Kidney tubule cell (primary cell): ENCODE measurements around the gene BBX.
A peak's percentile ranks its signal among the peaks of the same experiment; 100 is the strongest.

ENCODE experiments used
- DNase-seq: peaks from one replicate; pipeline ENCODE4 v3.0.0-alpha.2; 2018; ENCODE audit warnings: low spot score

The BBX gene

GRCh38 chr3:107522510-107523288, at the start of gene BBX:
Gene BBX (plus strand): TSS chr3:107522962. CDS start chr3:107710461, 187,499 bp downstream.
- peak; percentile 99 for DNase-seq

GRCh38 chr3:107476462-107476861, 46.3 kb upstream of the BBX start:
- DNase-seq: no peak

- DNase-seq: no peak
Measured at GRCh38 chr3:107487490-107487889, 35.3 kb upstream of the BBX start.

GRCh38 chr3:107488942-107489341, 33.8 kb upstream of the BBX start:
- no peak for DNase-seq

- no peak for DNase-seq
Measured at GRCh38 chr3:107493134-107493533, 29.6 kb upstream of the BBX start.

GRCh38 chr3:107496855-107497254, 25.9 kb upstream of the BBX start:
- DNase-seq: peak; percentile 2

- no peak for DNase-seq
Measured at GRCh38 chr3:107498646-107499045, 24.1 kb upstream of the BBX start.

- DNase-seq: no peak
Measured at GRCh38 chr3:107506458-107506857, 16.3 kb upstream of the BBX start.

- DNase-seq: no peak
Measured at GRCh38 chr3:107508331-107508730, 14.4 kb upstream of the BBX start.

- no peak for DNase-seq
Measured at GRCh38 chr3:107512108-107512507, 10.7 kb upstream of the BBX start.

- no peak for DNase-seq
Measured at GRCh38 chr3:107514453-107514852, 8.3 kb upstream of the BBX start.

- no peak for DNase-seq
Measured at GRCh38 chr3:107516475-107516874, 6.3 kb upstream of the BBX start.

GRCh38 chr3:107520535-107520934, 2.2 kb upstream of the BBX start:
- no peak for DNase-seq

GRCh38 chr3:107521469-107522059, 1.2 kb upstream of the BBX start:
- DNase-seq: no peak

- DNase-seq: no peak
Measured at GRCh38 chr3:107523289-107523538, 452 bp downstream of the BBX start.

GRCh38 chr3:107523539-107524325, 970 bp downstream of the BBX start:
- DNase-seq: peak; percentile 58

GRCh38 chr3:107524326-107524840, 1.6 kb downstream of the BBX start:
- peak; percentile 43 for DNase-seq

- DNase-seq: peak; percentile 67
Measured at GRCh38 chr3:107524841-107525643, 2.3 kb downstream of the BBX start.

- DNase-seq: peak; percentile 30
Measured at GRCh38 chr3:107525644-107526305, 3.0 kb downstream of the BBX start.

GRCh38 chr3:107531917-107532469, 9.2 kb downstream of the BBX start:
- no peak for DNase-seq

- no peak for DNase-seq
Measured at GRCh38 chr3:107540857-107541256, 18.1 kb downstream of the BBX start.
